Ammon's horn (tissue), 1 donor: ENCODE measurements around the gene RALB.
"Not testable (repeated sequence)": the region's sequence is repeated elsewhere in the genome, so short reads cannot be mapped to it uniquely, and the experiment has no call there.

Experiments used
- DNase-seq: peaks from one replicate; pipeline ENCODE4 v3.0.0-alpha.2; 2016; ENCODE audit warnings: low spot score

RALB gene

GRCh38 chr2:120243875-120244553 lies 8.6 kb upstream of the RALB start:
- DNase-seq, result no peak

- no peak for DNase-seq
Measured at GRCh38 chr2:120244656-120245519, 7.8 kb upstream of the RALB start.

- no peak for DNase-seq
Measured at GRCh38 chr2:120245520-120246332, 6.9 kb upstream of the RALB start.

GRCh38 chr2:120246546-120247300 lies 5.9 kb upstream of the RALB start:
- no peak for DNase-seq

GRCh38 chr2:120247851-120248250 lies 4.8 kb upstream of the RALB start:
- no peak for DNase-seq

DNA sequence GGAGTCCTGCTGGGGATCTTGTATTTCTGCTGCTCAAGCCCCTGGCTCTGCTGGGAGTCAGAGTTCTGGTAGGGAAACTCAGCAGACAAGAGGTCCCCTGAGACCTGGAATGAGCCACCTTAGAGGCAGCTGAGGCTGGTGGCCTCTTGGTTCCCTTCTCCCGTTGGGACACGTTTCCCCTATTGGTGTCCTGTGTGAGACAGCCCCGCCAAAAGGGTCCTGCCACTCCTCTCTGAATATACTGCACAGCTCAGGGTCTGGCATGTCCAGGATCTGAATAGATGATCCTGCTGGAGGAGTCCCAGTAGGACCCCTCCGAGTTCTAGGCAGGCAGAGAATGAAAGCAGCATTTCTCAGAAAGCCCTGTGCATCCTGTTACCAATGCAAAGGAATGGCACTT lies 2.0 kb upstream of the RALB start:
- DNase-seq, result no peak

DNA sequence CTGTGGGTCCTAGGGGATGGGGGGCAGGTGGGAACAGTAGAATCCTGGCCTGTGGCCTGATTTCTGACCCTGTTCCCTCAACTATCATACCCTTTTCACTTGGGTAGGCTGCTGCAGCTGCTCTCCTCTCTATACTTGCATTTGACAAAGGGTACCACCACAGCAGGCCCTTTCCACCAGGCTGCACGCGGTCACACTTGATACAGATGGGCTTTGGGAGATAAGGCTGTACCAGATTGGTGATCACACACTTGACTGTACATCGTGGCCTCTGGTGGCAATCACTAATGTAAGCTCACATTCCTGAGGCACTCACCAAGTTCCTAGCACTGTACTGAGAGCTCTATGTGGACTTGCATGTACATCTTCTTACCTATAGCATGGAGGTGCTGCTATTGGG lies 1.6 kb upstream of the RALB start:
- DNase-seq, result no peak

DNA sequence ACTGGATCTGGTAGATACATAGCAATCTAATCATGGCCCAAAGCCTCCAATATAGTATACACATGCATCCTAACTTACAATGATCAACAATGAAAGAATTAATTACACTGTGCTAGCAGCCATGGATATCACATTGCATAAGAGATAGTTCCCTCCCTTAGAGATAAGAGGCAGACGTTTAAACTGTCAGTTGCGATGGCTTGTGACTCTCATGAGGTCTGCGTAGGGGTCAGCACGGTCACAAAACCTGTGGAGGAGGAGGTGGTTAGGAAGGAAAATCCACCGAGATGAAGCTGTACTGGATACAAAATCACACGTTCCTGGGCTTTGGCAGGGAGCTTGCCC lies 800 bp upstream of the RALB start:
- DNase-seq, result no peak

DNA sequence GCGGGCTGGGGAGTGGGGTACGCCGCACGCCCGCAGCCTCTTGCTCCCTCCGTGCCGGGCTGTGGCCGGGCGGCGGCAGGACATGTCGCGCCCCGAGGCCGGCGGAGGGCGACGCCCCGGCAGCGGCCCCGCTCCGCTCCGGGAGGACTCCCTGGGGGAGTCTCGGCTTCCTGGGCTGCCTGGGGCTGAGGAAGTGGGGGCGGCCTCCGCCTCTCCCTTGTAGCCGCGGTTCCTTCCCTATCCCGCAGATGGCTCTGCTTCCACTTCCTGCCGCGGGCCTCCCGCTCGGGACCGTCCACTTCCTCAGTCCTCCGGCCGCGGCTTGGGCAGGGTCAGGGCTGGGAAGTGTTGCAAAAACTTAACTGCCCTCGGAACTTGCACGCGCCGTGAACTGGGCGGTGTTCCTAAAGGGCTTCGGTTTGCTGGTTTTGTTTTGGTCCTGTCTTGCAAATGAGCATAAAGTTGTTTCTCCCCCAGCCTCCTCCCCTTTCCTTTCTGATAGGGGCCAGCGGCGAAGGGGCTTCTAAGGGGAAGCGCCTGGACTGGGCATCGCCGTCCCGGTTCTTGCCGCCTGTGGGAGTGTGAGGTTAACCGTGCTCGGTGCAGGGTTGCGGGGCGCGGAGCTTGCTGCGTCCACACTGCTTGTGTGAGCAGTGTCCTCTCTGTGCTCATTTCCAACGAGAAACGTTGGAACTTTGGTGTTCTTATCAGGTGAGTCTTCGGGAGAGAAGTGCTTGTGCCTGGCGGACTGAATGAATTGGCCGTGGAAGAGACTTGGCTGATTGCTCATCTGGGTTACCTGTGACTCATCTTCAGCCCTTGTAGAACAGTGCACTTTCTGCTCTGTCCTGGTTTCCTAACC lies 600 bp downstream of the RALB start:
- DNase-seq, result peak; percentile 90

DNA sequence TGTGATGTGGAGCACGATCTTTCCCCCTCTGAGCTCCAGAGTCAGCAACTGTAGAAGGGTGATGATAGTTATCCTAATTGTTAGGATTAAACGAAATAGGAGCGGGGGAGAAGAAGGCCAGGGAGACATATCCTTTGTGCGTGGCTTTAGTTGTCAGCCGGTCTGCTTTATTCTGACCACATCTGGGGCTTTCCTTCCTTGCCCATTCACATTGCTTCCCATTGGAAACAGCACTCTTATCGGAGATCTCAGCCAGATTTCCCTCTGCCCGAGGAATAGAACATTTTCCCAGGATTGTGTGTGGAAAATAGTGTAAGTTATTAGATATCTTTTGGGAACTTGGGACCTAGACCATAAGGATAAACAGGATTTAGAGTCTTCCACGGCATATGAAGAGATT lies 1.5 kb downstream of the RALB start:
- no peak for DNase-seq

DNA sequence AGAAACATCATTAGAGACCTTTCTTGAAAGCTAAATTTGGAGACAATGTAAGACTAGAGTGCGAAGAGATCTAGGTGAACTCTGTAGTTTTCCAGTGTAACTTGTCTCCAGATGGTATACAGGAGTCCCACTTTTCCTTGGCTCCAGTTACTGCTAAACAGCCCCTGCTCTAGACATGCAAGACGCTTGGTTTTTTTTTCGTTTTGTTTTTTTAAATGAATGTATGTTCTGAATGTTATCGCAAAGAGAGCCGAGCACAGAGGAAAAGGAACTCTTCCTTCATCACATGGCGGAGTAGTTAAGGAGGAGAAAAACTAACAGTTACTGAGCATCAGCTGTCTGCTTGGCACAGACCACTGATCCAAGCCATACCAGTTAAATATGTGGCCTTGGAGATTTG lies 2.4 kb downstream of the RALB start:
- DNase-seq, result no peak

DNA sequence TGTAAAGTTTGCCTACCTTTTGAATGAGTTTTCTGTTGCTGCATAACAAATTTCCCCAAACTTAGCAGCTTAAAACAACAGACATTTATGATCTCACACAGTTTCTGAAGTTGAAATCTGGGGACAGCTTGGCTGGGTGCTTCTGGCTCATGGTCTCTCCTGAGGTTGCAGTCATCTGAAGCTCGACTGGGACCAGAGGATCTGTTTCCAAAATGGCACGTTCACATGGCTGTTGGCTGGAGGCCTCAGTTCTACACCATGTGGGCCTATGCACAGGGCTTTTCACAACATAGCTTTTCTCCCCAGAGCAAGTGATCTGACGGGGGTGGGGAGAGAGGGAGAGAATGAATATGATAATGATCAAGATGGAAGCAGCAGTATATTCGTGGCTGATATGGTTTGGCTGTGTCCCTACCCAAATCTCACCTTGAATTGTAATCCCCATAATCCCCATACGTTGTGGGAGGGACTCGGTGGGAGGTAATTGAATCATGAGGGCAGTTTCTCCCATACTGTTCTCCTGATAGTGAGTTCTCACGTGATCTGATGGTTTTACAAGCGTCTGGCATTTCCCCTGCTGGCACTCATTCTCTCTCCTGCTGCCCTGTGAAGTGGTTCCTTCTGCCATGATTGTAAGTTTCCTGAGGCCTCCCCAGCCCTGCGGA lies 3.5 kb downstream of the RALB start:
- DNase-seq, result no peak

- no peak for DNase-seq
Measured at GRCh38 chr2:120256651-120257000, 4.0 kb downstream of the RALB start.

DNA sequence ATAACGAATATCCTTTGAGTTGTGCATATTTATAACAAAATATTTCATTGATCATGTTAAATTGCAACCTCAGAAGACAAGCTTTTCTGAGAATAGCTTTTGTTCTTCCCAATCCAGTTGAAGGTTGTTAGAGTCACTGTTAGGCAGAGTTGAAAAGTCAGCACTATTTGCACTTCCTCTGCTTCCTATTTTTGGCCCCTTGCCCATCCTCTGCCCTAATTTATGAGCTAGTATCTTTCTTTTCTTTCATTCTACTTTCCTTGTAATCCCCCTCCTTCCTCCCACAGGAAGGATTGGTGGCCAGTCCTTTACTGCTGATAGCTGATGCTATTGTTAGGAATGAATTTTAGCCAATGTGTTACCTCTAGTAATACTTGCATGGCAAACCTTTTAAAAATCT lies 4.9 kb downstream of the RALB start:
- no peak for DNase-seq

GRCh38 chr2:120258196-120258595 lies 5.5 kb downstream of the RALB start:
- no peak for DNase-seq

- DNase-seq, result not testable (repeated sequence)
Measured at GRCh38 chr2:120259939-120260338, 7.3 kb downstream of the RALB start.

DNA sequence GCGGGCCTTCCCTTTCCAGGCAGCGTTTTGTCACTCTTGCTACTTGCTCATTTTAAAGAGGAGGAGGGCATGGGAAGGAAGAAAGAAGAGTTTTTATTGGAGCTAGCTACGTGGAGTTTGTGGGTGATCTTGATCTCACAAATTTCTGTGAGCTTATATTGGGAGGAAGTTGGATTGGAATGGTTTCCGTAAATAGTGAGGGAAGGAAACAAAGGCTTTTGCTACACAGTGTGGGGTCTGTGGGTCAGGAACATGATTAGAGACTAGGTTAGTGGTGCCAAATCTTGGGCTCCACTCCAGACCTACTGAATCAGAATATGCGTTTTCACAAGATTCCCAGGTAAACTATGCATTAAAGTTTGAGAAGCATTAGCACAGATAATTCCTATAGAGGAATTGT lies 8.1 kb downstream of the RALB start:
- DNase-seq, result no peak

- no peak for DNase-seq
Measured at GRCh38 chr2:120261387-120262006, 8.8 kb downstream of the RALB start.

DNA sequence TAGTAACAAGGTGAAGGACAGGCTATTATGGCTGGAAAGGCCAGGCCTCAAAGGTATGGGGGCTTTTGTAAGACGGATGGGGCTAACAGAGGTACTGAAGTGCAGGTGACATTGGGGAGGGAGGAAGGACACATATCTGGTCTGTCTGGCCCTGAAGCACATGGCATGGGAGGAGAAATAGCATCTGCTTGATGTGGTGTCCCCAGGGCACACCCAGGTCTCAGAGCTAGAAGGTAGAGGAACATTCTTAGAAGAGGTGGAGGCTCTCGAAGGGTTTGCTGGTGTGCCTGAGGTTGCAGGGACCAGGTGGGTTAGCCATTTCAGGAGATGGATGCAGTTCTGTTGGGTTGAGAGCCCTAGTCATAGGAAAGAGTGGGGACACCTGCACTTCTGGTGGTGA lies 9.5 kb downstream of the RALB start:
- DNase-seq, result no peak

DNA sequence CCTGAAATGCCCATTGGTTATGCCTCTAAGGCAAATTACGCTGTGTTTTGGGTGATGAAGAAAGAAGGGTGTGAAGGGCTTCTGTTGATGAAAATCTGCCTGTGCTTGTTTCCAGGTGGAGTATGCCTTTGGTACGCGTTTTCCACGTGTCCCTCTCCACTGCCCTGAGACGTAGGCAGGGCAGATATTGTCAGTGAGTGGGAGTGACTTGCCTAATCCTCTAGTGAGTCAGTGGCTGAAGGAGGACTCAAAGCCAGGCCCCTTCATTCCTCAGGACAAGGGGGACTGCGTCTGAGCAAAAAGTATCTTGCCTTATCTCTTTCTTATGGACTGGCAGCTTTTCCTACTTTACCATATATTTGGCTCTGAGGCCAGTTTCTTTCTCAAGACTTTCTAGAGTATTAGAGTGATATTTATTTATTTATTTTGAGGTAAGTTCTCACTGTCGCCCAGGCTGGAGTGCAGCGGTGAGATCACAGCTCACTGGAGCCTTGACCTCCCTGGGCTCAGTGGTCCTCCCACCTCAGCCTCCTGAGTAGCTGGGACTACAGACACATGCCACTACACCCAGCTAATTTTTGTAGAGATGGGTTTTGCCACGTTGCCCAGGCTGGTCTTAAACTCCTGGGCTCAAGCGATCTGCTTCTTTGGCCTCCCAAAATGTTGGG lies 10.2 kb downstream of the RALB start:
- no peak for DNase-seq
